ENCODE measurements around the gene PRDX3. TPM values are rescaled to one million over a fixed set of nuclear protein-coding genes. Genes with fewer than 3 reads are reported as not detected.
A peak's percentile ranks its signal among the peaks of the same experiment; 100 is the strongest.

The PRDX3 gene
- total and polyA plus RNA-seq, 4 donors, result 84.1 to 155 (median 109) TPM

DNA sequence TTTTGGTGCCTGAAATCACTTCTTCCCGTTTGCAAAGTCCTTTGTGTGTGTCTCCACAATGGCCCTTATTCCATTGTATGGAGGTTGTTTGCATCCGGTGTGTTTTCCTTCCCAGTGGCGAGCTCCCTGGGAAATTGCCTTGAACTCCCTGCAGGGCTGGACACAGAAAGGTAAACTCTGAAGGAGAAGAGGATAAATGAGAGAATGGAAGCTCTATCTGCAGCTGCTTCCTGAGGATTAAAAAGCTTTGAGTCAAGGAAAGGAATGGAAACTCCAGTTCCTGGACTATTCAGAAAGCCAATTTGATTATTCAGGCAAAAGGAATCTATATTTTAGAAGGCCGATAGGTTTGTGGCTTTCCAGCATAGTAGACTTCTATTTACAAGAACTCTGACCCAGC, 24.4 kb upstream of the PRDX3 start:
- H3K36me3 ChIP-seq (ENCODE audit: control insufficient read depth in 4 of 4, insufficient read depth in 4 of 4, low read length in 4 of 4), result no peaks in the 10 kb centered on the region
- no peaks in the 10 kb centered on the region for H3K9me3 ChIP-seq (ENCODE audit: control insufficient read depth in 4 of 4, insufficient read depth in 3 of 4, low read length in 3 of 4)

DNA sequence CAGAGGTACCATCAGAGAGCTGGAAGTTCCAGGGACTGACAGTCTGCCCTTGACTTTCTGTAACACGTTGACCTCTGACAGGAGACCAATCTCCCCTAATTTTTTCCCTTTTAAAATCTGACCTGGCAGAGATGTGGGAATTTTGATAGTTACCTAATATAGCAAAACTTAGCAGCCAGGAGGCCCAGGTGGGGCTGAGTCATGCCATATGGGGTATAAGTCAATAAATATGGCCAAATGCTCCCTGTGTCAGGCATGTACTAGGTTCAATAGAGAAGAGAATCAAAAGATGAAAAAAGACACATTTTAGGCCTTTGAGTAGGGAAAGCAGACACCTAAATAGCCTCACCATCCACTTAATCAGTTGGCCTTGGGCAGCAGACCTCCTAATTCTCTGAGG, 22.6 kb upstream of the PRDX3 start:
- WGBS, 2 donors, result 85 to 92% methylated on average over 1 of the region's 1 CpG
- H3K4me1 ChIP-seq (ENCODE audit: control insufficient read depth in 5 of 5, insufficient read depth in 5 of 5, low read length in 5 of 5), result peaks cover 0 to 9% (median 3%) of the 10 kb centered on the region in 5 donors
- H3K9ac ChIP-seq (ENCODE audit: insufficient read depth in 1 of 2, low read length in 2 of 2), result no peak overlapping the region
- no peaks in the 10 kb centered on the region for H3K9me3 ChIP-seq (ENCODE audit: control insufficient read depth in 4 of 4, insufficient read depth in 3 of 4, low read length in 3 of 4)
- H3K4me3 ChIP-seq, result no peak overlapping the region
- H3K27me3 ChIP-seq (ENCODE audit: control insufficient read depth in 3 of 3, insufficient read depth in 3 of 3, low read length in 2 of 3), result peaks cover 0 to 4% (median 3%) of the 10 kb centered on the region in 3 donors
- no peak overlapping the region for H3K27ac ChIP-seq (ENCODE audit: low read depth in 1 of 2, low read length in 1 of 2)
- H3K36me3 ChIP-seq (ENCODE audit: control insufficient read depth in 4 of 4, insufficient read depth in 4 of 4, low read length in 4 of 4), result no peaks in the 10 kb centered on the region
- TF ChIP-seq, protein P1, sequence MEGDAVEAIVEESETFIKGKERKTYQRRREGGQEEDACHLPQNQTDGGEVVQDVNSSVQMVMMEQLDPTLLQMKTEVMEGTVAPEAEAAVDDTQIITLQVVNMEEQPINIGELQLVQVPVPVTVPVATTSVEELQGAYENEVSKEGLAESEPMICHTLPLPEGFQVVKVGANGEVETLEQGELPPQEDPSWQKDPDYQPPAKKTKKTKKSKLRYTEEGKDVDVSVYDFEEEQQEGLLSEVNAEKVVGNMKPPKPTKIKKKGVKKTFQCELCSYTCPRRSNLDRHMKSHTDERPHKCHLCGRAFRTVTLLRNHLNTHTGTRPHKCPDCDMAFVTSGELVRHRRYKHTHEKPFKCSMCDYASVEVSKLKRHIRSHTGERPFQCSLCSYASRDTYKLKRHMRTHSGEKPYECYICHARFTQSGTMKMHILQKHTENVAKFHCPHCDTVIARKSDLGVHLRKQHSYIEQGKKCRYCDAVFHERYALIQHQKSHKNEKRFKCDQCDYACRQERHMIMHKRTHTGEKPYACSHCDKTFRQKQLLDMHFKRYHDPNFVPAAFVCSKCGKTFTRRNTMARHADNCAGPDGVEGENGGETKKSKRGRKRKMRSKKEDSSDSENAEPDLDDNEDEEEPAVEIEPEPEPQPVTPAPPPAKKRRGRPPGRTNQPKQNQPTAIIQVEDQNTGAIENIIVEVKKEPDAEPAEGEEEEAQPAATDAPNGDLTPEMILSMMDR (IDR thresholded peaks at IDR 0.05; ENCODE audit: control extremely low read depth, extremely low read depth), result no peak
- no peak for DNase-seq
- no peak for ATAC-seq (ENCODE audit: insufficient read depth, low FRiP score)

More for the DNA sequence above, 24.4 kb upstream of the PRDX3 start:
- ATAC-seq (ENCODE audit: insufficient read depth, low FRiP score) (no peak), DNase-seq (no peak)
- Histone ChIP-seq H3K9ac (ENCODE audit: insufficient read depth in 1 of 2, low read length in 2 of 2) (no peak overlapping the region), H3K27ac (ENCODE audit: low read depth in 1 of 2, low read length in 1 of 2) (no peak overlapping the region), H3K4me1 (ENCODE audit: control insufficient read depth in 5 of 5, insufficient read depth in 5 of 5, low read length in 5 of 5) (peaks cover 0 to 12% (median 7%) of the 10 kb centered on the region in 5 donors), H3K4me3 (no peak overlapping the region), H3K27me3 (ENCODE audit: control insufficient read depth in 3 of 3, insufficient read depth in 3 of 3, low read length in 2 of 3) (peaks cover 0 to 4% (median 3%) of the 10 kb centered on the region in 3 donors)
- TF ChIP-seq, protein P1 (IDR thresholded peaks at IDR 0.05; ENCODE audit: control extremely low read depth, extremely low read depth), result no peak
- 62 to 76% methylated on average over 4 of the region's 4 CpGs for WGBS, 2 donors

DNA sequence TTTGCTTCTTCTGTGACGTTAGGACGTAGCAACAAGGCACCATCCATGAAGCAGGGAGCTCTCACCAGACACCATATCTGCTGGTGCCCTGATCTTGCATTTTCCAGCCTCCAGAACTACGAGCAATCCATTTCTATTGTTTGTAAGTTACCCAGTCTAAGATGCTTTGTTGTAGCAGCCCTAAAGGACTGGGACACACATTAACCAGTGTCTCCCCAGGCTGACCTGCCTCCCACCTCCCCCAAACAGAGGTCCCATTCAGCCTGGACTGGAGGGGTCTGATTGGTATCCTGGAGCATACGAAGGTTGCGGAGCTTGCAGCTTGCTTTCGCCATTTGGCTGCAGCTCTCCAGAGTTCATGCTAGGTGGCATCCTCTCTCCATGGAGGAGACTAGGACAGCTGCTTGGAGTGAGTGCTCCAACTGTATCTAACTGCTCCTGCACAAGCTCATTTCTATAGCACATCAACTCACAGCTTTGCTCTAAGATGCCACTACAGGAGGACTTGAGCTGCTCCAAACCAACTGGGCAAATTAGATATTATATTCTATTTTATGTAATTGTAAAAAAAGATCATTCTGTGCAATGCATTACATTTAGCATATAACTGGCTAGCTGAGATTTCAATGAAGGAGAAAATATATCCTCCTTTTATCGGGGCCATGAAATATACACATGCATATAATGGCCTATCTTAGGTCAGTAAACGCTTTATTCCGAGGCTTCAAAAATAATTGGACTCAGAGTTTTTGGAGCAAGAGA, 20.8 kb upstream of the PRDX3 start:
- TF ChIP-seq, protein P1 (IDR thresholded peaks at IDR 0.05; ENCODE audit: control extremely low read depth, extremely low read depth), result peak; percentile 82
- WGBS, 2 donors, result 56 to 58% methylated on average over 9 of the region's 9 CpGs
- H3K36me3 ChIP-seq (ENCODE audit: control insufficient read depth in 4 of 4, insufficient read depth in 4 of 4, low read length in 4 of 4), result no peaks in the 10 kb centered on the region
- DNase-seq (peak; percentile 78 to 92 (median 87)), ATAC-seq (ENCODE audit: insufficient read depth, low FRiP score) (peak; percentile 73)
- no peak overlapping the region for H3K9ac ChIP-seq (ENCODE audit: insufficient read depth in 1 of 2, low read length in 2 of 2)
- no peaks in the 10 kb centered on the region for H3K9me3 ChIP-seq (ENCODE audit: control insufficient read depth in 4 of 4, insufficient read depth in 3 of 4, low read length in 3 of 4)
- H3K4me3 ChIP-seq, result no peak overlapping the region
- H3K4me1 ChIP-seq (ENCODE audit: control insufficient read depth in 5 of 5, insufficient read depth in 5 of 5, low read length in 5 of 5), result peaks cover 0 to 5% (median 0%) of the 10 kb centered on the region in 5 donors
- no peak overlapping the region for H3K27ac ChIP-seq (ENCODE audit: low read depth in 1 of 2, low read length in 1 of 2)
- peaks cover 0 to 4% (median 3%) of the 10 kb centered on the region in 3 donors for H3K27me3 ChIP-seq (ENCODE audit: control insufficient read depth in 3 of 3, insufficient read depth in 3 of 3, low read length in 2 of 3)

All from lung (tissue), 12 donors.